Endodermal cell (in vitro differentiated cells): Measurements from ENCODE around the gene HOGA1. TPM values are rescaled to one million over a fixed set of nuclear protein-coding genes. Genes with fewer than 3 reads are reported as not detected.
"Not testable (repeated sequence)": the region's sequence is repeated elsewhere in the genome, so short reads cannot be mapped to it uniquely, and the experiment has no call there.

Experiments
- DNase-seq: peaks from one replicate; pipeline ENCODE4 v3.0.0-alpha.2; 2017
- H3K27ac ChIP-seq: 2 replicates; pipeline ENCODE4 v1.5.1; 2013; ENCODE audit warnings: mild to moderate bottlenecking, low read depth, low read length, moderate library complexity
- H3K27me3 ChIP-seq: 2 replicates; pipeline ENCODE4 v1.6.1; 2013; ENCODE audit warnings: mild to moderate bottlenecking, low read length, moderate library complexity; ENCODE audit not compliant: insufficient read depth, control insufficient read depth, poor library complexity, severe bottlenecking
- H3K36me3 ChIP-seq: 2 replicates; pipeline ENCODE4 v1.7.0; 2013; ENCODE audit warnings: mild to moderate bottlenecking, low read length, moderate library complexity; ENCODE audit not compliant: control insufficient read depth, insufficient read depth
- H3K4me1 ChIP-seq: one replicate; pipeline ENCODE4 v1.7.0; 2013; ENCODE audit warnings: low read length; ENCODE audit not compliant: control insufficient read depth, insufficient read depth
- H3K4me3 ChIP-seq: 2 replicates; pipeline ENCODE4 v1.5.1; 2013; ENCODE audit warnings: mild to moderate bottlenecking, low read length, moderate library complexity
- H3K9ac ChIP-seq: 2 replicates; pipeline ENCODE4 v1.6.1; 2013; ENCODE audit warnings: mild to moderate bottlenecking, low read length, moderate library complexity; ENCODE audit not compliant: poor library complexity, severe bottlenecking; ENCODE audit errors: extremely low read depth
- H3K9me3 ChIP-seq: 2 replicates; pipeline ENCODE4 v1.6.1; 2013; ENCODE audit warnings: mild to moderate bottlenecking, low read length, moderate library complexity; ENCODE audit not compliant: control insufficient read depth
- H3K27ac Mint-ChIP-seq: 2 replicates; pipeline ENCODE4 v1.8.0; 2020; ENCODE audit warnings: mixed read lengths
- H3K27me3 Mint-ChIP-seq: 2 replicates; pipeline ENCODE4 v1.8.0; 2021; ENCODE audit warnings: mild to moderate bottlenecking, mixed read lengths; ENCODE audit not compliant: insufficient read depth
- H3K36me3 Mint-ChIP-seq: 2 replicates; pipeline ENCODE4 v1.8.0; 2020; ENCODE audit warnings: low read depth, mixed read lengths
- H3K4me1 Mint-ChIP-seq: 2 replicates; pipeline ENCODE4 v1.8.0; 2020; ENCODE audit warnings: mixed read lengths
- H3K4me3 Mint-ChIP-seq: 2 replicates; pipeline ENCODE4 v1.8.0; 2020; ENCODE audit warnings: mild to moderate bottlenecking, moderate library complexity, mixed read lengths
- H3K9me3 Mint-ChIP-seq: 2 replicates; pipeline ENCODE4 v1.8.0; 2020; ENCODE audit warnings: mild to moderate bottlenecking, mixed read lengths
- CTCF ChIP-seq: fragments of 200-600 bp; sonication (generic); conservative IDR thresholded peaks from 2 replicates; pipeline ENCODE4 v1.5.0; 2021; ENCODE audit warnings: antibody characterized with exemption, mild to moderate bottlenecking
- whole genome bisulfite sequencing, 2 experiments: methylation state at CpG; one replicate each; pipeline versions ENCODE4 v1.1.5 to v1.1.7; 2013; ENCODE audit warnings: missing lambda C conversion rate in 2 of 2, mixed read lengths in 1 of 2; ENCODE audit not compliant: insufficient coverage in 1 of 2, insufficient read length in 1 of 2; 5-methylcytosine and 5-hydroxymethylcytosine counted together
- total RNA-seq, 2 donors: library from RNA; stranded (reverse); fragmentation: NEBNext Ultra II Directional in 1 of 2; extraction: Animal tissue kit (Norgen Biotek cat#: 25700) in 1 of 2; gene quantifications; 2 replicates in 1 of 2; 3 replicates in 1 of 2; pipeline ENCODE4 v1.2.1, GENCODE V29; 2021

HOGA1 gene
- total RNA-seq, 2 donors from 2014 or later, result 0.15 to 1.7 TPM

- no peaks in the 10 kb centered on the region for H3K27me3 Mint-ChIP-seq
- H3K36me3 ChIP-seq, result no peaks in the 10 kb centered on the region
- H3K4me3 Mint-ChIP-seq, result no peak overlapping the region
- H3K27ac Mint-ChIP-seq, result no peak overlapping the region
- no peak overlapping the region for H3K4me3 ChIP-seq
- H3K27me3 ChIP-seq, result no peaks in the 10 kb centered on the region
- no peak overlapping the region for H3K9ac ChIP-seq
- H3K27ac ChIP-seq, result no peak overlapping the region
- no peaks in the 10 kb centered on the region for H3K9me3 Mint-ChIP-seq
- DNase-seq, result no peak
- H3K9me3 ChIP-seq, result no peaks in the 10 kb centered on the region
- H3K36me3 Mint-ChIP-seq, result no peaks in the 10 kb centered on the region
- no peaks in the 10 kb centered on the region for H3K4me1 ChIP-seq
- 87 to 96% methylated on average over 6 of the region's 6 CpGs for WGBS, 2 experiments
- H3K4me1 Mint-ChIP-seq, result no peaks in the 10 kb centered on the region
- TF ChIP-seq CTCF, result no peak
Measured at GRCh38 chr10:97575127-97575668, 9.0 kb upstream of the HOGA1 start.

- not testable (repeated sequence) for DNase-seq, H3K9me3 ChIP-seq, H3K9me3 Mint-ChIP-seq, H3K36me3 Mint-ChIP-seq, H3K4me1 Mint-ChIP-seq, H3K4me1 ChIP-seq, H3K36me3 ChIP-seq, H3K27ac Mint-ChIP-seq, H3K9ac ChIP-seq, H3K27me3 Mint-ChIP-seq, H3K27ac ChIP-seq, H3K4me3 Mint-ChIP-seq, H3K27me3 ChIP-seq, H3K4me3 ChIP-seq
- WGBS, 2 experiments, result 55 to 58% methylated on average over 2 to 5 of the region's 5 CpGs
Measured at GRCh38 chr10:97576487-97576886, 7.7 kb upstream of the HOGA1 start.

GRCh38 chr10:97577701-97578100, 6.5 kb upstream of the HOGA1 start:
- H3K27ac Mint-ChIP-seq, result no peak overlapping the region
- H3K4me1 Mint-ChIP-seq, result no peaks in the 10 kb centered on the region

More at GRCh38 chr10:97577701-97578100, 6.5 kb upstream of the HOGA1 start:
- Histone ChIP-seq H3K36me3 (no peaks in the 10 kb centered on the region), H3K27me3 (no peaks in the 10 kb centered on the region), H3K4me3 (no peak overlapping the region), H3K9ac (no peak overlapping the region), H3K27ac (no peak overlapping the region), H3K4me1 (no peaks in the 10 kb centered on the region), H3K9me3 (no peaks in the 10 kb centered on the region)
- H3K9me3 Mint-ChIP-seq, result no peaks in the 10 kb centered on the region
- H3K36me3 Mint-ChIP-seq, result no peaks in the 10 kb centered on the region
- no peaks in the 10 kb centered on the region for H3K27me3 Mint-ChIP-seq
- WGBS, 2 experiments, result 88 to 93% methylated on average over 4 to 9 of the region's 9 CpGs
- no peak for DNase-seq
- H3K4me3 Mint-ChIP-seq, result no peak overlapping the region
- no peak for TF ChIP-seq CTCF
